Measurements from ENCODE around the gene FES. TPM values are rescaled to one million over a fixed set of nuclear protein-coding genes. Genes with fewer than 3 reads are reported as not detected.

Gene FES
- total RNA-seq, 1 donor from 2014 or later, result 2.8 TPM

GRCh38 chr15:90909976-90910375, 25.7 kb downstream of the FES start:
- Mint-ChIP-seq H3K4me3 (no peak overlapping the region), H3K4me1 (no peaks in the 10 kb centered on the region), H3K9me3 (no peaks in the 10 kb centered on the region), H3K27ac (ENCODE audit: unreplicated experiment) (no peak overlapping the region), H3K27me3 (ENCODE audit: low read depth) (no peaks in the 10 kb centered on the region), H3K36me3 (ENCODE audit: low read depth) (peaks cover 7% of the 10 kb centered on the region)
- DNase-seq (ENCODE audit: low read depth, low spot score), result no peak
- no peak for TF ChIP-seq CTCF (conservative IDR thresholded peaks at IDR 0.05)

- no peaks in the 10 kb centered on the region for H3K27me3 Mint-ChIP-seq (ENCODE audit: low read depth)
- no peak for DNase-seq (ENCODE audit: low read depth, low spot score)
- no peak overlapping the region for H3K27ac Mint-ChIP-seq (ENCODE audit: unreplicated experiment)
- TF ChIP-seq CTCF (conservative IDR thresholded peaks at IDR 0.05), result no peak
- peaks cover 3% of the 10 kb centered on the region for H3K36me3 Mint-ChIP-seq (ENCODE audit: low read depth)
- H3K4me3 Mint-ChIP-seq, result no peak overlapping the region
- H3K4me1 Mint-ChIP-seq, result no peaks in the 10 kb centered on the region
- no peaks in the 10 kb centered on the region for H3K9me3 Mint-ChIP-seq
Measured at GRCh38 chr15:90910441-90911301, 26.4 kb downstream of the FES start.

GRCh38 chr15:90911302-90911623, 27.0 kb downstream of the FES start:
- H3K36me3 Mint-ChIP-seq (ENCODE audit: low read depth), result no peaks in the 10 kb centered on the region
- H3K27me3 Mint-ChIP-seq (ENCODE audit: low read depth), result no peaks in the 10 kb centered on the region
- TF ChIP-seq CTCF (conservative IDR thresholded peaks at IDR 0.05), result no peak
- H3K9me3 Mint-ChIP-seq, result no peaks in the 10 kb centered on the region
- H3K27ac Mint-ChIP-seq (ENCODE audit: unreplicated experiment), result no peak overlapping the region
- no peak for DNase-seq (ENCODE audit: low read depth, low spot score)
- H3K4me3 Mint-ChIP-seq, result no peak overlapping the region
- H3K4me1 Mint-ChIP-seq, result no peaks in the 10 kb centered on the region

- no peak overlapping the region for H3K27ac Mint-ChIP-seq (ENCODE audit: unreplicated experiment)
- no peak overlapping the region for H3K4me3 Mint-ChIP-seq
- DNase-seq (ENCODE audit: low read depth, low spot score), result no peak
- H3K36me3 Mint-ChIP-seq (ENCODE audit: low read depth), result peaks cover 2% of the 10 kb centered on the region
- TF ChIP-seq CTCF (conservative IDR thresholded peaks at IDR 0.05), result no peak
- H3K27me3 Mint-ChIP-seq (ENCODE audit: low read depth), result no peaks in the 10 kb centered on the region
- H3K4me1 Mint-ChIP-seq, result no peaks in the 10 kb centered on the region
- no peaks in the 10 kb centered on the region for H3K9me3 Mint-ChIP-seq
Measured at GRCh38 chr15:90911906-90912769, 27.8 kb downstream of the FES start.

- H3K27me3 Mint-ChIP-seq (ENCODE audit: low read depth), result no peaks in the 10 kb centered on the region
- no peak for TF ChIP-seq CTCF (conservative IDR thresholded peaks at IDR 0.05)
- no peaks in the 10 kb centered on the region for H3K9me3 Mint-ChIP-seq
- no peak for DNase-seq (ENCODE audit: low read depth, low spot score)
- peaks cover 2% of the 10 kb centered on the region for H3K36me3 Mint-ChIP-seq (ENCODE audit: low read depth)
- no peak overlapping the region for H3K27ac Mint-ChIP-seq (ENCODE audit: unreplicated experiment)
- H3K4me1 Mint-ChIP-seq, result no peaks in the 10 kb centered on the region
- no peak overlapping the region for H3K4me3 Mint-ChIP-seq
Measured at GRCh38 chr15:90912770-90913075, 28.4 kb downstream of the FES start.

Measured in neural crest cell (in vitro differentiated cells).